ENCODE data around the gene ZNF860. TPM values are rescaled to one million over a fixed set of nuclear protein-coding genes. Genes with fewer than 3 reads are reported as not detected.

The ZNF860 gene
- total RNA-seq, 3 donors from 2014 or later, result 0.63 to 1.0 (median 0.70) TPM

DNA sequence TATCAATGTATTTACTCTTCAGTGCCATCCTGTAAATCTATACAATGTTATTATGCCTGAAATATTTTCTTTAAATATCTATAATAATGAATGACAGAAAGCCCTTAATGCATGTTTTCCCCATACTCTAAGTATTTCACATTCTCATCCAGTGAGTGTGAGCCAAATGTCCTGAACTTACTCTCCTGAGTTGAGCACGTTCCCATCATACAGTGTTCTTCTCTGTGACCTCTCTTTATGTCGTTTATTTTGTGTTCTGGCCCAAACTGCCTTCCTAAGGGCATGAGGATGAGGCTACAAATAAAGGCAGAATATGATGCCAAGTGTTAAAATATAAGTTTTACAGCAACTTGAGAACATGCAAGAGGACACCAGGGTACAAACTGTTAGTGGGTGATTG is 3.8 kb upstream of the ZNF860 start:
- Histone ChIP-seq H3K9me3 (no peaks in the 10 kb centered on the region), H3K36me3 (ENCODE audit: low read depth) (no peaks in the 10 kb centered on the region), H3K4me3 (no peak overlapping the region), H3K4me1 (ENCODE audit: low read depth) (peaks cover 7% of the 10 kb centered on the region)
- TF ChIP-seq, protein P1, sequence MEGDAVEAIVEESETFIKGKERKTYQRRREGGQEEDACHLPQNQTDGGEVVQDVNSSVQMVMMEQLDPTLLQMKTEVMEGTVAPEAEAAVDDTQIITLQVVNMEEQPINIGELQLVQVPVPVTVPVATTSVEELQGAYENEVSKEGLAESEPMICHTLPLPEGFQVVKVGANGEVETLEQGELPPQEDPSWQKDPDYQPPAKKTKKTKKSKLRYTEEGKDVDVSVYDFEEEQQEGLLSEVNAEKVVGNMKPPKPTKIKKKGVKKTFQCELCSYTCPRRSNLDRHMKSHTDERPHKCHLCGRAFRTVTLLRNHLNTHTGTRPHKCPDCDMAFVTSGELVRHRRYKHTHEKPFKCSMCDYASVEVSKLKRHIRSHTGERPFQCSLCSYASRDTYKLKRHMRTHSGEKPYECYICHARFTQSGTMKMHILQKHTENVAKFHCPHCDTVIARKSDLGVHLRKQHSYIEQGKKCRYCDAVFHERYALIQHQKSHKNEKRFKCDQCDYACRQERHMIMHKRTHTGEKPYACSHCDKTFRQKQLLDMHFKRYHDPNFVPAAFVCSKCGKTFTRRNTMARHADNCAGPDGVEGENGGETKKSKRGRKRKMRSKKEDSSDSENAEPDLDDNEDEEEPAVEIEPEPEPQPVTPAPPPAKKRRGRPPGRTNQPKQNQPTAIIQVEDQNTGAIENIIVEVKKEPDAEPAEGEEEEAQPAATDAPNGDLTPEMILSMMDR (IDR thresholded peaks at IDR 0.05), result no peak
- ATAC-seq, result no peak
- intact Hi-C loops (cut with DNase I, micrococcal nuclease), result no loop called here
- no peak for DNase-seq

DNA sequence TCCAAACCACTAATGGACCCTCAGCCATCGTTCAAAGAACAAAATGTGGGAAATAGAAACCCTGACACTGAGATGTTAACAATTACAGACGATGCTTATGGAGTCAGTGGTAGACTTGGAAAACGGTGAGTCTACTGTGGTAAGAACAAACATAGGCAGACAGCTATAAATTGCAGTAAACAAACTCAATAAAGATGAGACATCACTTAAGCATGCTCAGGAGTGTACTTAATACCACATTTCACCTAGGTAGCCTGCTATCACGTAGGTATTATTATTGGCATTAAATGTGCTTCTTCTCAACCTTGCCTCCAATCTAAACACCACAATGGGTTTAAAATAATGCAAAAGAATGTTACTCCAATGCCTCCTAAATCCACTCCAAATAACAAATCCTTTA is 3.0 kb upstream of the ZNF860 start:
- DNase-seq (no peak), ATAC-seq (no peak)
- TF ChIP-seq, protein P1 (IDR thresholded peaks at IDR 0.05), result no peak
- intact Hi-C loops (cut with DNase I, micrococcal nuclease), result no loop called here
- Histone ChIP-seq H3K4me3 (no peak overlapping the region), H3K36me3 (ENCODE audit: low read depth) (no peaks in the 10 kb centered on the region), H3K9me3 (no peaks in the 10 kb centered on the region), H3K4me1 (ENCODE audit: low read depth) (peaks cover 7% of the 10 kb centered on the region)

DNA sequence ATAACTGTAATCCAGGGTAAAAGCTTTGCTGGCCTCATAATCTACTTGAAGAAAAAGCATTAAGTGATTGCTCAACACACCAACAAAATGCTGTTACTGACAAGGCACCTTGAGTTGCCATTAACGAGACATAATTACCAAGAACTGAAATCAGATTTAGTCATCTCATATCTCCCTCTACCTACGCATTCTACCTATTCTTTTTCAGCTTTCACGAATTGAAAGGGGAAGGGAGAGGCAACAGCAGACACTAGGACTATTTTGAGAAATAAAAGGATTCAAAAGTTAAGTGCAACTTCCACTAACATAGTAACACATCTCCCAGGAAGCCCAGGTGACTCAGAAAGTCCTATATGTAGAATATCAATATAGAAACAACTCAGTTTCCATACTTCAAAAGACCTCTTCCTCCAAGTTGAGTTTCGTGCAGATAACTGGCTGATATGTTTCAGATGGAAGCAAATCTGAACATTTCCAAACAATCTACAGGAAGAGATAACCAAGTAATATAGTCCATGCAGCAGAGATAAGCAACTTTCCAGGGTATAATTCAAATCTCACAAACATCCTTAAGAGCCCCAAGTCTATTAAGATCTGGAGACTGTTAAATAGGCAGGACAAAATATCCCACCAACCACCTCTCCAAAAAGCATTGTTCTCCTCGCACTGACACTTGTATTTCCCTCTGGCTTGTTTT is 2.4 kb upstream of the ZNF860 start:
- no peak for DNase-seq
- Histone ChIP-seq H3K4me1 (ENCODE audit: low read depth) (peaks cover 7% of the 10 kb centered on the region), H3K9me3 (no peaks in the 10 kb centered on the region), H3K4me3 (no peak overlapping the region), H3K36me3 (ENCODE audit: low read depth) (no peaks in the 10 kb centered on the region)
- ATAC-seq, result no peak
- intact Hi-C loops (cut with DNase I, micrococcal nuclease), result no loop called here
- TF ChIP-seq, protein P1 (IDR thresholded peaks at IDR 0.05), result no peak

DNA sequence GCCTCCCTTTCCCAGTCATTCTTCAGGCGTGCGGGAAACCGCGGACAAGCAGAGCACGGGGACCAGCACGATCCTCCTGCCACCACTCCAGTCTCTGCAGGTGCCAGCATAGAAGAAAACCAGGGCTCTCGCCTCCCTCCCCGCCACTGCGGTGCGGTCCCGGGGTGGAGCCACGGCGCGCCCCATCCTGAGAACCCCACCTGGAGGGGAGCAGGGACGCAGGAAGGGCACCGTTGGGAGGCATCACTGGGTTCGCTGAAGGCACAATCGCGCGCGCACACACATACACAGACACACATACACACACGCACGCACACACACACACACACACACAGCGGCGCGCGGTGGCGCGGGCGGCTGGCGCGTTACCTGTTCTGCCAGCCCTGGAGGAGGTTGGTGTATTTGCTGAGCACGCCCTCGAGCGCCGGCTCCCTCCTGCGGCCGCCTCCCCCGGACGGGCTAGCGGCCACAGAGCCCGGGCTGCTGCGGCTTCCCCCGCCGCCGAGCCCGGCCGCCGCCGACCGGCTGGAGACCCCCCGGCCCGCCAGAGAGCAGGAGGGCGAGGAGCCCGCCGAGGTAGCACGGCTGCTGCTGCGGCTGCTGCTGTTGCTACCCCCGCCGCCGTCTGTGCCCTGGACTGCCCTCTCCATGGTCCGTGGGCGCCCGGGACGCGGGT is 882 bp upstream of the ZNF860 start:
- Histone ChIP-seq H3K9me3 (no peaks in the 10 kb centered on the region), H3K4me3 (peak overlapping the region; percentile 46), H3K4me1 (ENCODE audit: low read depth) (peaks cover 7% of the 10 kb centered on the region), H3K36me3 (ENCODE audit: low read depth) (no peaks in the 10 kb centered on the region)
- intact Hi-C loops (cut with DNase I, micrococcal nuclease), result no loop called here
- TF ChIP-seq, protein P1 (IDR thresholded peaks at IDR 0.05), result no peak
- DNase-seq, result peak; percentile 86 to 90 (median 88)
- ATAC-seq, result peak; percentile 87

DNA sequence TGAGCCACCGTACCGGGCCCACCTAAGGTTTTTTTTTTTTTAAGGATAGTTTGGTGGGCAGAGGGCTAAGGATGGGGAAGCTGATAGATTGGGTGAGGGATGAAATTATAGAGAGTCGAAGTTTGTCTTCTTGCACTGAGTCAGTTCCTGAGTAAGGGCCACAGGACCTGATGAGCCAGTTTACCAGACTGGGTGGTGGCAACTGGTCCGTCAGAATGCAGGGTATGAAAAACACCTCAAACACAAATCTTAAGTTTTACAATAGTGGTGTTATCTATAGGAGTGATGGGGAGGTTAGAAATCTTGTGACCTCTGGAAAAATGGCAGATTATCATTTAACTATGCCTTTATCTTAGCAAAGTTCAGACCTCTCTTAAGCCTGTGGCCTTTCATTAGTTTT is 2.8 kb downstream of the ZNF860 start:
- intact Hi-C loops (cut with DNase I, micrococcal nuclease), result no loop called here
- H3K4me1 ChIP-seq (ENCODE audit: low read depth), result peaks cover 7% of the 10 kb centered on the region

More for the DNA sequence above, 2.8 kb downstream of the ZNF860 start:
- H3K36me3 ChIP-seq (ENCODE audit: low read depth), result no peaks in the 10 kb centered on the region
- no peak for ATAC-seq
- no peak for DNase-seq
- no peak overlapping the region for H3K4me3 ChIP-seq
- H3K9me3 ChIP-seq, result no peaks in the 10 kb centered on the region
- TF ChIP-seq, protein P1 (IDR thresholded peaks at IDR 0.05), result no peak
